GM12873 (cell line): ENCODE data around the gene HTR6.

Experiments used
- CTCF ChIP-seq: IDR thresholded peaks from 2 replicates; pipeline ENCODE4 v1.5.1; 2012; ENCODE audit warnings: low read depth, mild to moderate bottlenecking, moderate library complexity, low read length, control low read depth; ENCODE audit not compliant: insufficient read depth; ENCODE audit errors: missing control alignments

Gene HTR6

DNA sequence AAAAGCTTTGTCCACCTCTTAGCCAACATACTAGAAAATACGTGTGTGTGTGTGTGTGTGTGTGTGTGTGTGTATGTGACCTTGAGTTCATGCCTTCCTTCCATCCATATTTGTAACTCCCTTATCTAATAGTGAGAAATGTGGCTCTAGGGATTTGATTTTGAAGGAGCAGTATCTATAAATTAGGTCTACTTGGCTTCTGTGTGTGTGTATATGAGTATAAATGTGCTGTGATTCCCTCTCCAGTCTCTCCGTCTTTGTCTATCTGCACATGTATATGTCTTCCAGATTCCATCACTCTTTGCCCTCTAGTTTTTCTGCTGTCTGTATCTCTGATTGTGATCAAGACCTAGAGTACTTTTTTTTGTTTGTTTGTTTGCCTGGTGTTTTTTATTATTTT is 32.5 kb upstream of the HTR6 start:
- no peak for TF ChIP-seq CTCF

GRCh38 chr1:19633106-19633505 is 31.6 kb upstream of the HTR6 start:
- no peak for TF ChIP-seq CTCF

- TF ChIP-seq CTCF = no peak
Observed at GRCh38 chr1:19635646-19636045, 29.0 kb upstream of the HTR6 start.

GRCh38 chr1:19636065-19636464 is 28.6 kb upstream of the HTR6 start:
- no peak for TF ChIP-seq CTCF

- no peak for TF ChIP-seq CTCF
Observed at GRCh38 chr1:19637606-19638005, 27.1 kb upstream of the HTR6 start.

DNA sequence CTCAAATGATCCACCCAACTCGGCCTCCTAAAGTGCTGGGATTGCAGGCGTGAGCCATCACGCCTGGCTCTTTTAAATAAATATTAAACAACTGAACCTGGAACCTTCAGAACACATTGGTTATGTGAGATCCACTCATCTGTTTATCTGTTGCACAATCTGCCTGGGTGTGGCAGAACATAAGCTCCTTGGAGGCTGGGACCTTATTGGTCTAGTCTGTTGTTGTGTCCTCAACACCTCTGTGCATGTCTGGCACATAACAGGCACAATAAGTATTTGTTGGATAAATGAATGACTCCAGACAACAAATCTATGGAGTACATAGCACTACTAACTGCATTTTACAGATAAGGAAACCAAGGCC is 24.7 kb upstream of the HTR6 start:
- no peak for TF ChIP-seq CTCF

- TF ChIP-seq CTCF = no peak
Observed at GRCh38 chr1:19640363-19641316, 24.0 kb upstream of the HTR6 start.
